Subcutaneous adipose tissue (tissue), 4 donors: Measurements from ENCODE around the gene HOXA13. TPM values are rescaled to one million over a fixed set of nuclear protein-coding genes. Genes with fewer than 3 reads are reported as not detected.

Experiments used
- total RNA-seq, 4 donors: library from RNA; depleted of rRNA; stranded (reverse); fragments of >200 nt; gene quantifications; one replicate each; pipeline ENCODE4 v1.1.0, GENCODE V29; 2016
- TF ChIP-seq, protein P1 (sequence below): fragments of 450-650 bp; IDR thresholded peaks from one replicate; pipeline ENCODE4 v1.5.1; 2016; ENCODE audit warnings: low read depth, mild to moderate bottlenecking, control low read depth, antibody characterized with exemption, moderate library complexity

The HOXA13 gene
- total RNA-seq, 4 donors from 2014 or later, result 0.44 to 0.68 (median 0.65) TPM; not detected in 1

DNA sequence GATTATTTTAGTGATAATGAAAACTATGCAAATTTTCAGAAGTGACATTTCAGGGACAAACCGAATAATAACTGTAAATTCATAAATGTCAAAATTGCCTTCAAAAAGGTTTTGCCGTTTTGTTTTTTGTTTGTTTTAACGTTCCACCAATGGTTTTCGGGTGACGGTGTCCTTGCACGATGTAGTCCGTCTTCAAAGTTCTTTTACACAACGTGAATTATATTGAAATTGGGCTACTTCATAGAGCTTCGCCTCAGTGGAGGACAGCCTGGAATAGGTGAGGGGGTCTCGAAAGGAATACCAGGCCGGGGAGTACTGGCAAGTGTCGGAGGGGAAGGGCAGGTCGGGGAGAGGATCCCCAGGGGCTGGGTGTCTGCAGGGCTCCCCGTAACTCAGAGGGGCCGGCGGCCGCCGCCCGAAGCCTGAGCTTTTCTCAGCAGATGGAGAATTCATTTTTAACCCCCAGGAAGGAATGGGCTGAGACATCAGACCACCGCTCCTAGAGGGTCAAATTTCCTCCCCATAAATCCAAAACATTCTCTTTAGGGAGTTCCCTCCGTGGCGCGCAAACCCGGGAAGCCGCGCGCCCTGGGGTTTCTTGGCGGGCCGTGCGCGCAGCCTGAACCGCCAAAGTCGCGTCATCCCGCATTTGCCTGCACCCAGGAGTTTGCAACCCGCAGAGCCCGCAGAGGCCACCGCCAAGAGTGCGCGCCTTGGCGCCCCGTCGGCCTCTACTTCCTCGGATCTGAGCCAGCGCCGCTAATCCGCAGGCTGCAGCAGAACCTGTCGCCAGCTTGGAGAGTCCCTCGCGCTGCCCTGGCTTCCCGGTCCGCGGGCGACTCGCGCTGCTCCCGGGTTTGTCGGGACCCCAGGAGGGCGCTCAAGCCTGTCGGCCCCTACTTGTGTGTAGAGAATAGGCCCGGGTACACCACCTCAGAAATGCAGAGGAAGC lies 25.4 kb upstream of the HOXA13 start:
- TF ChIP-seq, protein P1, sequence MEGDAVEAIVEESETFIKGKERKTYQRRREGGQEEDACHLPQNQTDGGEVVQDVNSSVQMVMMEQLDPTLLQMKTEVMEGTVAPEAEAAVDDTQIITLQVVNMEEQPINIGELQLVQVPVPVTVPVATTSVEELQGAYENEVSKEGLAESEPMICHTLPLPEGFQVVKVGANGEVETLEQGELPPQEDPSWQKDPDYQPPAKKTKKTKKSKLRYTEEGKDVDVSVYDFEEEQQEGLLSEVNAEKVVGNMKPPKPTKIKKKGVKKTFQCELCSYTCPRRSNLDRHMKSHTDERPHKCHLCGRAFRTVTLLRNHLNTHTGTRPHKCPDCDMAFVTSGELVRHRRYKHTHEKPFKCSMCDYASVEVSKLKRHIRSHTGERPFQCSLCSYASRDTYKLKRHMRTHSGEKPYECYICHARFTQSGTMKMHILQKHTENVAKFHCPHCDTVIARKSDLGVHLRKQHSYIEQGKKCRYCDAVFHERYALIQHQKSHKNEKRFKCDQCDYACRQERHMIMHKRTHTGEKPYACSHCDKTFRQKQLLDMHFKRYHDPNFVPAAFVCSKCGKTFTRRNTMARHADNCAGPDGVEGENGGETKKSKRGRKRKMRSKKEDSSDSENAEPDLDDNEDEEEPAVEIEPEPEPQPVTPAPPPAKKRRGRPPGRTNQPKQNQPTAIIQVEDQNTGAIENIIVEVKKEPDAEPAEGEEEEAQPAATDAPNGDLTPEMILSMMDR, result no peak

DNA sequence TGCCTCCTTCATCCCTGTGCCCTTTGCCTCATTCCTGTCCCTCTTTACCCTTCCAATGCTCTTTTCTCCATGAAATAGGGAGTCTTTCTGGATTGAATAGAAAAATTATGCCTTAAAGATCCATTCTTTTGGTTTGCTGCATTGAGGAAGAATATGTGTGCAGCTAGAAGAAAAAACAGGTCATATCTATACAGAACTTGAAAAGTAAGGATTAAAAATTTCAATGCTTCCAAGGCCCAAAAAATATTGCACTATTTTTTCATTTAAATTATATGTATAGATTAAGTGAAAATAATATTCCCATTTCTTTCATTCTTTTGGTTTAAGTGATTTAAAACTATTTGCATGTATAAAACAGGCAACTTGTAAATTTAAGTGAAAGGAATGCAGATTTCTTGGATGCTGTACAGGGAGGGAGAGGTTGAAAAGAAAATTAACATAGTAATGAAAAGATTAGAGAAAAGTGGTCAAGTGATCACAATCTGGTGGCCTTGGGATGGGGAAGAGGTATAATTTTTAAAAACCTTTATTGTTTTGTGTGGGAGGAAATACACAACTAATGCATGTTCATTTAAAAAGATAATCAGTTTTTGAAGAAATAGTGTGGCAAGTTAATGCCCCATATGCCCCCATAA lies 24.2 kb upstream of the HOXA13 start:
- TF ChIP-seq, protein P1, result no peak

DNA sequence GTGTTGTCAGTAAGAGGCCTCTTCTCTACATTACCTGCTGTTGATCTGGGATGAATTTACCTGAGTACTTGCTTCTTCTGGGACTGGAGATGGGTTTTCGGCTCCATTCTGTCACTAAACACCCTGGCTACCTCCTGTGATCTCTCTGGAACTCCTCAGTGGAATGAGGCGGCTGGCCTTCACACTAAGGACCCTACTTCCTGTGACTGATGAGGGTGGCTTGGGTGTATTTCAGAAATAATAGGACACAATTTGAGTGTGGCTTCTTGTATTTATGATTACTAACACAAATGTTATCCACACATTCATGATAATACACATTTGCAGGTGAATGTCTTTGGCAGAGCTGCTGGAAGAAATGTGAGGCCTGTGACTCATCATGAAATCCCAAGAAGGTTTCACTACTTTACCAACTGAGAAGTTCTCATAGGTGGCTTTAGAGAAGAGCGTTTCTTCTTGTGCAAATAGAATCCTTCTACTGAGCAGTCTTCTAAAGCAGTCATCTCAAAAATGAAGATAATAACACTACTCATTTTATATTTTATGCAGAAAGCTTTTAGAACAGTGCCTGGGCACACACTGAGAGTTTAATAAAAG lies 21.4 kb upstream of the HOXA13 start:
- TF ChIP-seq, protein P1, result no peak

DNA sequence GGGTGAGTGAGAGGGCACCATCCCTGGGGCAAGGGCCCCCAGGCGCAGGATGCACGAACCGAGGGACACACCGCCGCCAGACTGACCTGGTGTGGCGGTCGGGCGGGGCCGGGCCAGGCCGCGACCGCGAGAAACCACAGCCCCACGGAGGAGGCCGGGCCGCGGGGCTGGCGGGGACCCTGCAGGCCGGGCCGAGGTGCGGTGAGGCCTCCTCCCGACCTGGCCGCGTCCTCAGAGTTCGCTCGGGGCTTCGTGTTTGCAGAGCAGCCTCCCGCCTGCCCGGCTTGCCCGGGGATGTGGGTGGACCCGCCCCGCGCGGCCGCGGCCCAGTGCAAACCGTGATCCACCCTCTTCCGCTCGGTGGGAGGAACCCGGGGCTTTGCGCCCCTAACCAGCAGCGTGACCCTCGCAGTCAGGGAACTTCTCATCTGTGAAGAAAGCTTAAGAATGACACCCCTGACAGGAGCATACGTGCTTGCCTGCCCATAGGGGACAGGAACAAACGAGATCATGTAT lies 20.6 kb upstream of the HOXA13 start:
- TF ChIP-seq, protein P1, result no peak

DNA sequence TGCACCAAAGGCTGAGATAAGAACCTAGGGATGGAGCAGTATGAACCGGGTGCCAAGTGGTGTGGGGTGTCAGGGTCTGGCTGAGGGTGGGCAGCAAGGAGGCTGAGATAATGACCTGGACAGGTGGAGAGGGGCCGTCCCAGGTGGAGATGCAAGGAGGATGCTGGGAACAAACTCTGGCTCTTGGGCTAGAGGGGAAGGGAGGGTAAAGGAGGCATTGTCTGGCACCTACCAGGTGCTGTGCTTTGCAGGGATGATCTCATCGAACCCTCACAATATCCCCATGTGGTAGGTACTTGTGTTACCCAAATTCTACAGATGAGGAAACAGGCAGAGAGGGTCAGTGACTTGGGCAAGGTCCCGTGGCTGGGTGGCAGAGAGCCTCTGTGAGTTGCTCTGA lies 19.9 kb upstream of the HOXA13 start:
- TF ChIP-seq, protein P1, result no peak

DNA sequence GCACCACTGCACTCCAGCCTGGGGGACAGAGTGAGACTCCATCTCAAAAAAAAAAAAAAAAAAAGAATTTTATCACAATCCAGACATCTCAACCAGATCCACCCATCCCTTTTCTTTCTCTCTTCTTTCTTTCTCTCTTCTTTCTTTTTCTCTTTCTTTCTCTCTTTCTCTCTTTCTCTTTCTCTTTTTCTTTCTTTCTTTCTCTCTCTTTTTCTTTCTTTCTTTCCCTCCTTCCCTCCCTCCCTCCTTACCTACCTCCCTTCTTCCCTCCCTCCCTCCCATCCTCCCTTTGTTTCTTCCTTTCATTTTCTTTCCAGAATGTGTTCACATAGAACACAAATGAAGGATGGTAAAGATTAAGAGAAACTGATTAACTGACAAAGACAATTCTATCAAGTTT lies 18.1 kb upstream of the HOXA13 start:
- TF ChIP-seq, protein P1, result no peak

DNA sequence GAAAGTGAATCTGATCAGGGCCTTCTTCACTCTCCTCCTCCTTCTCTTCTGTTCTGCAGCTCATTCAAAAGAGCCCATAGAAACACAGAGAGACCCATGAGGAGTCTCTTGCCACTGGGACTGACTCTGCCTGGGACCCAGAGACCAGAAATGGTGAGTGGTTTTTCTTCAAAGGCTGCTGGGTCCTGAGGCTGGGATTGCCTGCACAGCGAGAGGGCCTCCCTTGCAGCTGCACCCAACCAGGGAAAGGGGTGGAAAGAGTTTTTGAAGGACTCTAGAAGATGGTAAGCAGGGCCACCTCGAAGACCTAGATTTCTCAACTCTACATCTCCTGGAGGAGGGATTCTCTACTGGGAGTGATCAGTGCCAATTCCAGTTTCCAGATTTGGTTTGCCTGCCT lies 15.5 kb upstream of the HOXA13 start:
- TF ChIP-seq, protein P1, result no peak
